H1 (cell line): Measurements from ENCODE around the gene FAH. TPM values are rescaled to one million over a fixed set of nuclear protein-coding genes. Genes with fewer than 3 reads are reported as not detected.

ENCODE experiments used
- CTCF ChIA-PET: fragments of 300-600 bp; sonication (Branson Sonifier 250); formaldehyde crosslinking; loops from one replicate; lab custom pipeline; 2021; ENCODE audit not compliant: partially characterized antibody; lab: Charles Lee
- POLR2A ChIA-PET: fragments of 300-600 bp; sonication (Branson Sonifier 250); formaldehyde crosslinking; loops from one replicate; lab custom pipeline; 2021; ENCODE audit warnings: inconsistent platforms; ENCODE audit not compliant: partially characterized antibody; lab: Charles Lee
- DNase-seq, 2 experiments: peaks; one replicate each; pipeline versions ENCODE4 v3.0.0 to v3.0.0-alpha.2; 2010 to 2022; ENCODE audit warnings: low spot score in 2 of 2, low read depth in 1 of 2, mixed read lengths in 1 of 2
- FAIRE-seq: peaks from 2 replicates; lab custom pipeline; 2011; peaks lifted over from hg19 to GRCh38; lab: Jason Lieb, UNC
- H2AFZ ChIP-seq: 2 replicates; pipeline ENCODE4 v1.8.1; 2012; ENCODE audit warnings: low read length, inconsistent platforms
- H2AK5ac ChIP-seq: 2 replicates; pipeline ENCODE4 v1.6.1; 2013; ENCODE audit warnings: low read depth, low read length
- H2BK120ac ChIP-seq: replicated peaks from 2 replicates; pipeline ENCODE3; 2013; ENCODE audit warnings: low read depth, low read length, inconsistent platforms
- H2BK12ac ChIP-seq: 2 replicates; pipeline ENCODE4 v1.6.1; 2013; ENCODE audit warnings: low read depth, low read length
- H2BK15ac ChIP-seq: 2 replicates; pipeline ENCODE4 v1.6.1; 2013; ENCODE audit warnings: low read length
- H2BK20ac ChIP-seq: 2 replicates; pipeline ENCODE4 v1.6.1; 2013; ENCODE audit warnings: low read length
- H2BK5ac ChIP-seq: 2 replicates; pipeline ENCODE4 v1.6.1; 2013; ENCODE audit warnings: low read depth, low read length
- H3K14ac ChIP-seq: 2 replicates; pipeline ENCODE4 v1.6.1; 2013; ENCODE audit warnings: inconsistent platforms; ENCODE audit not compliant: insufficient read length
- H3K18ac ChIP-seq: 2 replicates; pipeline ENCODE4 v1.6.1; 2013; ENCODE audit warnings: low read length; ENCODE audit errors: extremely low read depth
- H3K23ac ChIP-seq: 2 replicates; pipeline ENCODE4 v1.6.1; 2013; ENCODE audit warnings: inconsistent platforms; ENCODE audit not compliant: insufficient read length
- H3K23me2 ChIP-seq: 2 replicates; pipeline ENCODE4 v1.6.1; 2013; ENCODE audit warnings: low read depth, low read length
- H3K27ac ChIP-seq: 2 replicates; pipeline ENCODE4 v1.6.1; 2011; ENCODE audit warnings: low read depth, low read length, inconsistent platforms
- H3K27me3 ChIP-seq, 4 experiments: replicated peaks in 1 of 4; 1 replicate in 1 of 4; 2 replicates in 3 of 4; pipeline versions ENCODE4 v1.6.1 to v1.8.1; 2011 to 2013; ENCODE audit warnings: low read length in 3 of 4, mild to moderate bottlenecking in 3 of 4, inconsistent platforms in 2 of 4, mixed read lengths in 2 of 4, moderate library complexity in 1 of 4; ENCODE audit not compliant: control insufficient read depth in 3 of 4, insufficient read depth in 3 of 4; ENCODE audit errors: extremely low read depth in 1 of 4
- H3K36me3 ChIP-seq, 4 experiments: 2 replicates each; pipeline versions ENCODE4 v1.6.1 to v1.8.1; 2011 to 2013; ENCODE audit warnings: mild to moderate bottlenecking in 4 of 4, low read length in 3 of 4, moderate library complexity in 2 of 4, control low read depth in 1 of 4, inconsistent platforms in 1 of 4; ENCODE audit not compliant: insufficient read depth in 4 of 4, control insufficient read depth in 2 of 4
- H3K4ac ChIP-seq: replicated peaks from 2 replicates; pipeline ENCODE3; 2013; ENCODE audit warnings: low read length, low read depth, mixed read lengths, inconsistent platforms; ENCODE audit not compliant: insufficient read length
- H3K4me1 ChIP-seq, 4 experiments: replicated peaks in 1 of 4; 1 replicate in 1 of 4; 2 replicates in 3 of 4; pipeline versions ENCODE4 v1.6.1 to v1.8.1; 2011 to 2013; ENCODE audit warnings: low read length in 3 of 4, inconsistent platforms in 2 of 4, mixed read lengths in 1 of 4; ENCODE audit not compliant: insufficient read depth in 4 of 4, control insufficient read depth in 3 of 4
- H3K4me2 ChIP-seq, 2 experiments: 2 replicates each; pipeline versions ENCODE4 v1.6.1 to v1.8.1; 2011 to 2013; ENCODE audit warnings: low read depth in 2 of 2, low read length in 2 of 2, control low read depth in 1 of 2, inconsistent platforms in 1 of 2, mild to moderate bottlenecking in 1 of 2; ENCODE audit not compliant: insufficient read depth in 1 of 2
- H3K4me3 ChIP-seq, 4 experiments: fragments of 200-600, 300-600 bp in 1 of 4; sonication (generic), shearing (Covaris generic), sonication (Bioruptor Twin) in 1 of 4; 2 replicates each; pipeline versions ENCODE4 v1.5.1 to v1.8.1; 2011 to 2016; ENCODE audit warnings: low read length in 4 of 4, low read depth in 3 of 4, control low read depth in 2 of 4, inconsistent platforms in 2 of 4, mild to moderate bottlenecking in 2 of 4, mixed read lengths in 1 of 4, moderate library complexity in 1 of 4; ENCODE audit not compliant: insufficient read depth in 2 of 4; ENCODE audit errors: extremely low read depth in 1 of 4
- H3K56ac ChIP-seq: replicated peaks from 2 replicates; pipeline ENCODE3; 2013; ENCODE audit warnings: low read depth, mild to moderate bottlenecking, mixed read lengths, low read length, inconsistent platforms; ENCODE audit not compliant: insufficient read length
- H3K79me1 ChIP-seq: 2 replicates; pipeline ENCODE4 v1.6.1; 2013; ENCODE audit warnings: low read depth, low read length, control low read depth
- H3K79me2 ChIP-seq, 2 experiments: 2 replicates each; pipeline versions ENCODE4 v1.6.1 to v1.8.1; 2012 to 2013; ENCODE audit warnings: low read length in 2 of 2, mild to moderate bottlenecking in 2 of 2, inconsistent platforms in 1 of 2; ENCODE audit not compliant: insufficient read depth in 2 of 2, control insufficient read depth in 1 of 2
- H3K9ac ChIP-seq, 4 experiments: replicated peaks in 1 of 4; 1 replicate in 1 of 4; 2 replicates in 3 of 4; pipeline versions ENCODE4 v1.6.1 to v1.8.1; 2011 to 2013; ENCODE audit warnings: low read depth in 3 of 4, low read length in 3 of 4, control low read depth in 2 of 4, mild to moderate bottlenecking in 2 of 4, moderate library complexity in 2 of 4, inconsistent platforms in 1 of 4; ENCODE audit errors: extremely low read depth in 1 of 4
- H3K9me3 ChIP-seq, 2 experiments: 2 replicates each; pipeline versions ENCODE4 v1.6.1 to v1.8.1; 2012 to 2013; ENCODE audit warnings: mild to moderate bottlenecking in 2 of 2, moderate library complexity in 2 of 2, control low read depth in 1 of 2, inconsistent platforms in 1 of 2, low read depth in 1 of 2, low read length in 1 of 2, mixed read lengths in 1 of 2; ENCODE audit not compliant: insufficient read depth in 2 of 2
- H4K20me1 ChIP-seq, 2 experiments: replicated peaks in 1 of 2; 2 replicates each; pipeline versions ENCODE3 to v1.8.1; 2011 to 2013; ENCODE audit warnings: inconsistent platforms in 2 of 2, low read length in 2 of 2, mild to moderate bottlenecking in 1 of 2; ENCODE audit not compliant: insufficient read depth in 2 of 2, control insufficient read depth in 1 of 2
- H4K5ac ChIP-seq: 2 replicates; pipeline ENCODE4 v1.6.1; 2013; ENCODE audit warnings: low read length, low read depth, mixed read lengths, inconsistent platforms; ENCODE audit not compliant: insufficient read length
- H4K8ac ChIP-seq: 2 replicates; pipeline ENCODE4 v1.8.0; 2013; ENCODE audit warnings: mild to moderate bottlenecking, moderate library complexity, low read length, inconsistent platforms; ENCODE audit not compliant: insufficient read depth; ENCODE audit errors: extremely low read depth
- H4K91ac ChIP-seq: replicated peaks from 2 replicates; pipeline ENCODE3; 2013; ENCODE audit warnings: low read length, mixed read lengths, inconsistent platforms; ENCODE audit not compliant: insufficient read length
- ASH2L ChIP-seq: fragments of 200-600, 300-600 bp; sonication (generic); IDR thresholded peaks from one replicate; pipeline ENCODE4 v1.7.1; 2017; ENCODE audit warnings: low read length
- CBX5 ChIP-seq: fragments of 300-800, 300-1000 bp; sonication (generic); IDR thresholded peaks from 2 replicates; pipeline ENCODE4 v1.7.1; 2016; ENCODE audit warnings: antibody characterized with exemption, low read length, low read depth
- CHD1 ChIP-seq: IDR thresholded peaks from 2 replicates; pipeline ENCODE4 v1.6.1; 2012; ENCODE audit warnings: low read depth, low read length, improper control_type of control experiment
- CREB1 ChIP-seq: IDR thresholded peaks from 2 replicates; pipeline ENCODE4 v1.6.1; 2012; ENCODE audit warnings: inconsistent platforms
- JUN ChIP-seq: IDR thresholded peaks from 2 replicates; pipeline ENCODE4 v1.6.1; 2011; ENCODE audit warnings: low read depth, mild to moderate bottlenecking, improper control_type of control experiment, low read length
- MAFK ChIP-seq: IDR thresholded peaks from 2 replicates; pipeline ENCODE4 v1.6.1; 2012; ENCODE audit warnings: low read depth, mild to moderate bottlenecking, improper control_type of control experiment, low read length
- SIRT6 ChIP-seq: IDR thresholded peaks from one replicate; pipeline ENCODE4 v1.7.1; 2012; ENCODE audit warnings: low read length, inconsistent platforms
- ZNF274 ChIP-seq: IDR thresholded peaks from 2 replicates; pipeline ENCODE4 v1.7.0; 2012; ENCODE audit warnings: low read length, borderline replicate concordance; ENCODE audit errors: extremely low read depth
- WGBS, 2 experiments: shearing (Covaris generic) in 1 of 2; methylation state at CpG; one replicate each; pipeline versions ENCODE4 v1.1.6 to v1.1.7; 2013 to 2015; ENCODE audit warnings: low lambda C conversion rate in 2 of 2, mixed read lengths in 2 of 2, inconsistent platforms in 1 of 2, low coverage in 1 of 2, missing lambda C conversion rate in 1 of 2; ENCODE audit not compliant: insufficient replicate concordance in 2 of 2, insufficient coverage in 1 of 2, insufficient read length in 1 of 2; ENCODE audit errors: extremely low coverage in 1 of 2, missing lambda C conversion rate in 1 of 2; 5-methylcytosine and 5-hydroxymethylcytosine counted together
- polyA plus RNA-seq, 7 experiments: library from polyadenylated mRNA; depleted of rRNA in 3 of 7; stranded (reverse) in 5 of 7; unstranded in 2 of 7; fragments of >200 nt in 5 of 7; fragments of 200-250 nt in 2 of 7; gene quantifications; 1 replicate in 5 of 7; 2 replicates in 1 of 7; 4 replicates in 1 of 7; pipeline versions ENCODE4 v1.2.1 to v1.2.3, GENCODE V29; 2011 to 2013; ENCODE audit warnings: missing spikeins in 2 of 7, mixed read lengths in 2 of 7
- total RNA-seq: library from RNA; stranded (reverse); fragmentation: NEBNext Ultra II Directional; extraction: Animal tissue kit (Norgen Biotek cat#: 25700); gene quantifications from 2 replicates; pipeline ENCODE4 v1.2.1, GENCODE V29; 2021

The FAH gene
- total and polyA plus RNA-seq, 2 of the 8 experiments (the other 6 are each of a cell fraction or from before 2014, with no cell fraction given): 20.0 to 21.7 TPM

GRCh38 chr15:80107204-80107603 lies 45.6 kb upstream of the FAH start:
- Histone ChIP-seq H3K4me2 (no peak overlapping the region), H3K9ac (no peak overlapping the region), H4K91ac (no peak overlapping the region), H3K79me1 (no peaks in the 10 kb centered on the region; the same call in 1 of the 2 replicates), H2BK12ac (no peak overlapping the region), H2AFZ (no peak overlapping the region), H4K8ac (no peak overlapping the region), H3K23ac (no peak overlapping the region), H3K4ac (no peak overlapping the region), H3K56ac (no peak overlapping the region), H3K4me3 (no peak overlapping the region), H3K4me1 (peaks cover 0 to 6% (median 0%) of the 10 kb centered on the region in 4 experiments; a peak in 2 of 7 replicates), H4K5ac (no peak overlapping the region), H2BK15ac (no peak overlapping the region), H3K18ac (no peak overlapping the region), H2AK5ac (no peak overlapping the region), H4K20me1 (peaks cover 2 to 9% of the 10 kb centered on the region in 2 experiments), H2BK5ac (no peak overlapping the region), H2BK120ac (no peak overlapping the region), H2BK20ac (no peak overlapping the region), H3K79me2 (peaks cover 0 to 93% of the 10 kb centered on the region in 2 experiments; a peak in 3 of 4 replicates), H3K23me2 (no peaks in the 10 kb centered on the region; the same call in 1 of the 2 replicates), H3K27me3 (no peaks in the 10 kb centered on the region), H3K36me3 (no peaks in the 10 kb centered on the region; a peak in 2 of 8 replicates), H3K27ac (no peak overlapping the region), H3K14ac (no peak overlapping the region), H3K9me3 (no peaks in the 10 kb centered on the region)
- ChIA-PET CTCF (interaction anchor here (1.0 to 4.2 kb wide), 2 partner anchors 18 to 48 kb away, joined by 3 to 20 read pairs; partner anchors contain the start of gene ZFAND6), POLR2A (no interaction called here)
- FAIRE-seq (no peak), DNase-seq (no peak)
- no peak for TF ChIP-seq ASH2L
- TF ChIP-seq CHD1: no peak
- TF ChIP-seq CREB1: no peak
- no peak for TF ChIP-seq CBX5
- no peak for TF ChIP-seq SIRT6
- TF ChIP-seq JUN: no peak
- no peak for TF ChIP-seq MAFK
- no peak for TF ChIP-seq ZNF274
- 94% methylated on average over 6 of the region's 6 CpGs; no CpG with 5 or more reads in 1 of the 2 experiments for WGBS, 2 experiments
